ENCODE data around the gene TAF10.

Gene TAF10

DNA sequence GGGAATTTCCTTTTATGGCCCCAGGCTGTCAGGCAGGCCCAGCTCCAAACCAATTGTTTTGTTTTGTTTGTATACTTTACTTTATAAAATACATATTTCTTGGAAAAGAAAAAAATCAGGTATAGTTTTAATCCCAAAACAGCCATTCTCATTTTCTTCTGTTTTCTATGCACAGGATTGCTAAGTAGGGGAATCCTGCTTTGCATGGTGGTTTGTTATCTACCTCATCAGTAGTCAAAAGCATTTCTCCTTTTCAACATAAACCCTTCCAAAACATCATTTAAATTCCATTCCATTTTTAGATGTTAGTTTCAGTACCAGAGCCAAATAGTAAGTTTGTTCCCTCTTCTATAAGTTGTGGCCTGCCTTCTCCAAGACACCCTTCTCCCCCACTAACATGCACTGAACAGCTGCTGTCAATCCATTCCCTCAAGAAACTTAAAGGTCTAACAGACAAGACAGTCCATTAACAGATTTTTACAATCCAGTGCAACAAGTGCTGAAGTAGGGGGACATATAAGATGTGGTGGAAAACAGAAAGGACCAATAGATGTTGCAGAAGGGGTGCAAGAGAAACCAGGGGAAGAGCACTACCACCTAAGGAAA is 4.7 kb downstream of the TAF10 start:
- H3K9me2 ChIP-seq (replicated peaks; ENCODE audit: insufficient read depth, low read length), result no peaks in the 10 kb centered on the region
- H3F3A ChIP-seq (ENCODE audit: insufficient read depth, low read length), result peaks cover 31% of the 10 kb centered on the region
- H3K9me3 ChIP-seq (replicated peaks; ENCODE audit: insufficient read depth, low read length), result no peaks in the 10 kb centered on the region
- H3K27ac ChIP-seq (ENCODE audit: low read length), result peak overlapping the region; percentile 52; the same call in 1 of the 2 replicates
- H2AFZ ChIP-seq (ENCODE audit: low read length), result no peak overlapping the region
- H3K27me3 ChIP-seq (replicated peaks; ENCODE audit: insufficient read depth, low read length), result no peaks in the 10 kb centered on the region
- no peaks in the 10 kb centered on the region for H3K36me3 ChIP-seq (replicated peaks; ENCODE audit: insufficient read depth, low read length)
- no peaks in the 10 kb centered on the region for H4K20me1 ChIP-seq (ENCODE audit: insufficient read depth, low read length)
- H3K79me2 ChIP-seq (ENCODE audit: low read length), result peaks cover 55% of the 10 kb centered on the region
- no peak for DNase-seq
- peak overlapping the region; percentile 85 for H3K4me2 ChIP-seq (ENCODE audit: low read depth, low read length)
- H3K9ac ChIP-seq (ENCODE audit: low read length), result peak overlapping the region; percentile 6; the same call in 1 of the 2 replicates
- peaks cover 43% of the 10 kb centered on the region for H3K4me1 ChIP-seq (ENCODE audit: low read length)
- no peak overlapping the region for H3K4me3 ChIP-seq (ENCODE audit: low read length)
- TF ChIP-seq, protein P1, sequence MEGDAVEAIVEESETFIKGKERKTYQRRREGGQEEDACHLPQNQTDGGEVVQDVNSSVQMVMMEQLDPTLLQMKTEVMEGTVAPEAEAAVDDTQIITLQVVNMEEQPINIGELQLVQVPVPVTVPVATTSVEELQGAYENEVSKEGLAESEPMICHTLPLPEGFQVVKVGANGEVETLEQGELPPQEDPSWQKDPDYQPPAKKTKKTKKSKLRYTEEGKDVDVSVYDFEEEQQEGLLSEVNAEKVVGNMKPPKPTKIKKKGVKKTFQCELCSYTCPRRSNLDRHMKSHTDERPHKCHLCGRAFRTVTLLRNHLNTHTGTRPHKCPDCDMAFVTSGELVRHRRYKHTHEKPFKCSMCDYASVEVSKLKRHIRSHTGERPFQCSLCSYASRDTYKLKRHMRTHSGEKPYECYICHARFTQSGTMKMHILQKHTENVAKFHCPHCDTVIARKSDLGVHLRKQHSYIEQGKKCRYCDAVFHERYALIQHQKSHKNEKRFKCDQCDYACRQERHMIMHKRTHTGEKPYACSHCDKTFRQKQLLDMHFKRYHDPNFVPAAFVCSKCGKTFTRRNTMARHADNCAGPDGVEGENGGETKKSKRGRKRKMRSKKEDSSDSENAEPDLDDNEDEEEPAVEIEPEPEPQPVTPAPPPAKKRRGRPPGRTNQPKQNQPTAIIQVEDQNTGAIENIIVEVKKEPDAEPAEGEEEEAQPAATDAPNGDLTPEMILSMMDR (IDR thresholded peaks at IDR 0.05; ENCODE audit: low read length), result no peak
- no peak for TF ChIP-seq EZH2phosphoT487 (IDR thresholded peaks at IDR 0.05; ENCODE audit: low read length)
- TF ChIP-seq EZH2 (optimal IDR thresholded peaks at IDR 0.05; ENCODE audit: low read depth, low read length), result no peak

DNA sequence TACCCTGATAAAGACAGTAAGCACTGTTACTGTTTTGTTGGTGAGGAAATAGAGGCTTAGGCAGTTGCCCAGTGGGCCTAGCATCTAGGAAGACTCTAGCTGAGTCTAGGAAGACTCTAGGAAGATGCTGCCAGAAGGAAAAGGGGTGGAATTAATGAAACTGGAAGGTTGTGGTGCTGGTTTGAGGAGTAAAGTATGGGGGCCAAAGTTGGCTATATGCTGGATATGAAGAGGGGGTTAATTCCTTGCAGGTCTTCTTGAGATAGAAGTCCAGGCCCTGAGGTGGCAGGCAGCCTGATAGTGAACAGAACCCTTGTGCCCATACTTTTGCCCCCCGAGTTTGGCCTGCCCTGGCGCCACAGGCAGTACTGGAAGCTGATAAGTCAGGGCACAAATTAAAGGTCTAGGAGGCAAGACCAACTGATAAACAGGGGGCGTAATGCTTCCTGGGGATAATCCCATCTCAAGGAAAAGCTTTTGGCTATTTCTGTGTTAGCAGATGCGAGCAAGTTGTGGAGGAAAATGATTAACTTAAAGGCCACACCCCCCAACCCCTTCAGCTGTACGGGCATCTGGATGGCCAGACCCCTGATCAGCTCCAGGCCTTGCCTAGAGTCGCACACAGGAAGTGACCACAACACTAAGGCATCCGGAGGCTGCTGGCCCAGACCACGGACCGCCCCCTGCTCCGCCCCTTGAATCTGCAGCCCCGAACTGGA is 5.4 kb downstream of the TAF10 start:
- peak overlapping the region; percentile 85 for H3K4me2 ChIP-seq (ENCODE audit: low read depth, low read length)
- TF ChIP-seq, protein P1 (IDR thresholded peaks at IDR 0.05; ENCODE audit: low read length), result no peak
- TF ChIP-seq EZH2phosphoT487 (IDR thresholded peaks at IDR 0.05; ENCODE audit: low read length) (no peak), EZH2 (optimal IDR thresholded peaks at IDR 0.05; ENCODE audit: low read depth, low read length) (no peak)
- peak overlapping the region; percentile 17; the same call in 1 of the 2 replicates for H3K9ac ChIP-seq (ENCODE audit: low read length)
- peaks cover 60% of the 10 kb centered on the region for H3K79me2 ChIP-seq (ENCODE audit: low read length)
- peak overlapping the region; percentile 52; the same call in 1 of the 2 replicates for H3K27ac ChIP-seq (ENCODE audit: low read length)
- no peaks in the 10 kb centered on the region for H3K27me3 ChIP-seq (replicated peaks; ENCODE audit: insufficient read depth, low read length)
- peak overlapping the region; percentile 13; the same call in 1 of the 2 replicates for H2AFZ ChIP-seq (ENCODE audit: low read length)
- H3K36me3 ChIP-seq (replicated peaks; ENCODE audit: insufficient read depth, low read length), result no peaks in the 10 kb centered on the region
- H3K9me2 ChIP-seq (replicated peaks; ENCODE audit: insufficient read depth, low read length), result no peaks in the 10 kb centered on the region
- no peak overlapping the region for H3K4me3 ChIP-seq (ENCODE audit: low read length)
- DNase-seq, result peak; percentile 83
- peaks cover 50% of the 10 kb centered on the region for H3K4me1 ChIP-seq (ENCODE audit: low read length)
- H3F3A ChIP-seq (ENCODE audit: insufficient read depth, low read length), result peaks cover 29% of the 10 kb centered on the region
- H4K20me1 ChIP-seq (ENCODE audit: insufficient read depth, low read length), result no peaks in the 10 kb centered on the region
- no peaks in the 10 kb centered on the region for H3K9me3 ChIP-seq (replicated peaks; ENCODE audit: insufficient read depth, low read length)

DNA sequence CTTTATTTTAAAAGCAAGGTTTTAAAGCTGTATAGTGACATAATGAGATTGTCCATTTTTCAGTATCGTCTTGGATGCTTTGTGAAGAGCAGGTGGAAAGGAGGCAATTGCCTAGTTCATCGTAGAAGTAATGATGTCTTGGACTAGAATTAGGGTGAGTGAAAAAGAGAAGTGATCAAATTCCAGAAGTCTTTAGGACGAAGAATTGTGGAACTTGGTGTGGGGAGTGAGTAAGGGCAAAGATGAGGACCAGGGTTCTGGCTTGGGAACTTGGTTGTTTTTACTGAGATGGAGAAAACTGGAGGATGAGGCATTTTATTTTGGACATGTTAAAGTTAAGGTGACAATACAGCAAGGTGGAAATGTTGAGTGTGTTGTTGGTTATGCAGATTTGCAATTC is 7.2 kb downstream of the TAF10 start:
- Histone ChIP-seq H3K9me2 (replicated peaks; ENCODE audit: insufficient read depth, low read length) (no peaks in the 10 kb centered on the region), H3K9me3 (replicated peaks; ENCODE audit: insufficient read depth, low read length) (no peaks in the 10 kb centered on the region), H3K9ac (ENCODE audit: low read length) (peak overlapping the region; percentile 66; the same call in 1 of the 2 replicates), H3K27ac (ENCODE audit: low read length) (peak overlapping the region; percentile 44; the same call in 1 of the 2 replicates), H3K4me2 (ENCODE audit: low read depth, low read length) (peak overlapping the region; percentile 85), H3K27me3 (replicated peaks; ENCODE audit: insufficient read depth, low read length) (no peaks in the 10 kb centered on the region), H3K4me1 (ENCODE audit: low read length) (peaks cover 44% of the 10 kb centered on the region), H2AFZ (ENCODE audit: low read length) (no peak overlapping the region), H3K36me3 (replicated peaks; ENCODE audit: insufficient read depth, low read length) (peaks cover 10% of the 10 kb centered on the region; the same call in 1 of the 2 replicates), H3K79me2 (ENCODE audit: low read length) (peaks cover 66% of the 10 kb centered on the region), H3K4me3 (ENCODE audit: low read length) (peak overlapping the region; percentile 96), H3F3A (ENCODE audit: insufficient read depth, low read length) (peaks cover 29% of the 10 kb centered on the region), H4K20me1 (ENCODE audit: insufficient read depth, low read length) (0 out of 2 replicates have a peak, but pooled peaks cover 6% of the 10 kb centered on the region)
- TF ChIP-seq EZH2 (optimal IDR thresholded peaks at IDR 0.05; ENCODE audit: low read depth, low read length) (no peak), EZH2phosphoT487 (IDR thresholded peaks at IDR 0.05; ENCODE audit: low read length) (no peak)
- TF ChIP-seq, protein P1 (IDR thresholded peaks at IDR 0.05; ENCODE audit: low read length), result no peak
- no peak for DNase-seq
